ENCODE data around the gene HOXB7. TPM values are rescaled to one million over a fixed set of nuclear protein-coding genes. Genes with fewer than 3 reads are reported as not detected.

The HOXB7 gene
- total RNA-seq, 2 experiments from 2014 or later: 9.2 to 16.3 TPM

DNA sequence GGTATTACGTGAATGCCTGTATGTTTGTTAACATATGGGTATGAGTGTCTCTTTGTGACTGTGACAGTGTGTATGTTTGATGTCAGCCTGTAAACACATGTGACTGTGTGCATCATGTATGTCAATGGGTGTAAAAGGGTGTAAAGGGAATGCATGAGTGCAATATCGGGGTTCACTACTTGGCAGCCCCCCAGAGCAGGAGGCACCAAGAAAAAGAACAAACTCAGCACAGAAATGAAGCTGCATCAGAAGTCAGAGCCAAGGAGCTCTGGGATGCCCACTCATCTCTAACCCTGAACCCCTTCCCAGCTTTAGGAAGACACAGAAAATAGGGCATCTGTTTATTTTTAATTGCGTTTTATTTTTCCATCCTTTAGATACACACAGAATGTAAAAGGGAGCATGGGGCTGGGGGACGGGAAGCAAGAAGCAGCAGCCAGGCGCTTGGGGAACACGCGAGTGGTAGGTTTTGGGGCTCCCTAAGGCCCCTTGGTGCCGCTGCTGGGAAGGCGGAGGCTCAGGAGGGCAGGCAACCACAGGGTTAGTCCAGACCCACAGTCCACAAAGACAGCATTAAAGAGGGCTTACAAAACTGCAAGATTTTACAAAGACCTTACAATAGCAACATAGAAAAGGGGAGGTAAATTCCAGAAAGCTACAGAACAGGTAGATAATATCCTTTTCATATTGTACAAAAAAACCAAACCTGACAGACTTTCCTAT is 3.8 kb downstream of the HOXB7 start:
- Histone ChIP-seq H2AFZ (ENCODE audit: low read length) (no peak overlapping the region), H3K4me3 (ENCODE audit: low read depth, low read length, poor library complexity, severe bottlenecking) (no peak overlapping the region), H3K4me2 (ENCODE audit: low read length) (no peak overlapping the region), H3K27ac (ENCODE audit: low read depth, low read length, poor library complexity, severe bottlenecking) (no peak overlapping the region), H3K4me1 (ENCODE audit: insufficient read depth, low read length, poor library complexity, severe bottlenecking) (peaks cover 23% of the 10 kb centered on the region), H3K9me2 (ENCODE audit: insufficient read depth, low read length) (no peaks in the 10 kb centered on the region), H3K36me3 (ENCODE audit: insufficient read depth, low read length) (no peaks in the 10 kb centered on the region), H3K9me3 (ENCODE audit: low read length) (no peaks in the 10 kb centered on the region), H4K20me1 (ENCODE audit: insufficient read depth, low read length) (no peaks in the 10 kb centered on the region), H3K79me2 (ENCODE audit: insufficient read depth, low read depth, low read length) (no peaks in the 10 kb centered on the region)
- POLR2A ChIA-PET: interaction anchor here (0.6 kb wide), 3 partner anchors 96 to 319 kb away, joined by 3 to 5 read pairs (median 3); no protein-coding TSS in a partner anchor
- CTCF ChIA-PET (ENCODE audit: unreplicated experiment): no interaction called here
- TSS peak; percentile 85 for BruUV-seq (replicated peaks)
- no peak for TF ChIP-seq CTCF (conservative IDR thresholded peaks at IDR 0.05; ENCODE audit: low read length)
- intact Hi-C loops (cut with micrococcal nuclease; ENCODE audit: unreplicated experiment): no loop called here
- DNase-seq (ENCODE audit: low spot score): no peak

GRCh38 chr17:48605991-48606891 is 4.6 kb downstream of the HOXB7 start:
- Histone ChIP-seq H3K4me2 (ENCODE audit: low read length) (no peak overlapping the region), H3K9me3 (ENCODE audit: low read length) (no peaks in the 10 kb centered on the region), H3K36me3 (ENCODE audit: insufficient read depth, low read length) (no peaks in the 10 kb centered on the region), H3K4me3 (ENCODE audit: low read depth, low read length, poor library complexity, severe bottlenecking) (no peak overlapping the region), H3K27ac (ENCODE audit: low read depth, low read length, poor library complexity, severe bottlenecking) (no peak overlapping the region), H4K20me1 (ENCODE audit: insufficient read depth, low read length) (no peaks in the 10 kb centered on the region), H3K4me1 (ENCODE audit: insufficient read depth, low read length, poor library complexity, severe bottlenecking) (peaks cover 15% of the 10 kb centered on the region), H3K79me2 (ENCODE audit: insufficient read depth, low read depth, low read length) (no peaks in the 10 kb centered on the region), H3K9me2 (ENCODE audit: insufficient read depth, low read length) (no peaks in the 10 kb centered on the region), H2AFZ (ENCODE audit: low read length) (no peak overlapping the region)
- no peak for TF ChIP-seq EZH2phosphoT487 (IDR thresholded peaks at IDR 0.05; ENCODE audit: borderline replicate concordance, low read depth, low read length)
- TF ChIP-seq CTCF (conservative IDR thresholded peaks at IDR 0.05; ENCODE audit: low read length): no peak
- intact Hi-C loops (cut with micrococcal nuclease; ENCODE audit: unreplicated experiment): no loop called here
- POLR2A ChIA-PET: interaction anchor here (0.6 kb wide), 1 partner anchor 319 kb away, joined by 3 read pairs; no protein-coding TSS in a partner anchor
- CTCF ChIA-PET (ENCODE audit: unreplicated experiment): no interaction called here
- DNase-seq (ENCODE audit: low spot score): no peak
- BruUV-seq (replicated peaks): no TSS peak

All from OCI-LY7 (cell line).